Fibroblast of skin of back (primary cell): ENCODE measurements around the gene SH3PXD2A.
A peak's percentile ranks its signal among the peaks of the same experiment; 100 is the strongest.

Experiments used
- DNase-seq: peaks from one replicate; pipeline ENCODE4 v3.0.0-alpha.2; 2013

Gene SH3PXD2A

DNA sequence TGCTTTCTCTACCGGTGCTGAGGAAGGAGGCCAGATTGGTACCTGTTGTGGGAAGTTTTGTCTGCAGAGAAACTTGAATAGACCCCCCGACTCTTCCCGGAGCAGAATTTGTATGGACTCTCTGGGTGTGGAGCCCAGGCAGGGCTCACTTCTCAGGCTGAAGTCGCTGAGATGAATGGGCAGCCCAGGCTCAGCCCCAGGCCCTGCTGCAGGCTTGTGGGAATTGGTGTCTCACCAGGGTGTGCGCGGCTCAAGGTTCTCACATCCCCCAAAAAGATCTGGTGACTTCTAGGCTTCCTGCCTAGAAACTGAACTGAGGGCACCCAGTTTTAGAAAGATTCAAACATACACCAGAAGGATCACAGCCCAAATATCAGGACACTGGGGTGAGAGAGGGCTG lies 258.4 kb downstream of the SH3PXD2A start:
- DNase-seq: no peak

DNA sequence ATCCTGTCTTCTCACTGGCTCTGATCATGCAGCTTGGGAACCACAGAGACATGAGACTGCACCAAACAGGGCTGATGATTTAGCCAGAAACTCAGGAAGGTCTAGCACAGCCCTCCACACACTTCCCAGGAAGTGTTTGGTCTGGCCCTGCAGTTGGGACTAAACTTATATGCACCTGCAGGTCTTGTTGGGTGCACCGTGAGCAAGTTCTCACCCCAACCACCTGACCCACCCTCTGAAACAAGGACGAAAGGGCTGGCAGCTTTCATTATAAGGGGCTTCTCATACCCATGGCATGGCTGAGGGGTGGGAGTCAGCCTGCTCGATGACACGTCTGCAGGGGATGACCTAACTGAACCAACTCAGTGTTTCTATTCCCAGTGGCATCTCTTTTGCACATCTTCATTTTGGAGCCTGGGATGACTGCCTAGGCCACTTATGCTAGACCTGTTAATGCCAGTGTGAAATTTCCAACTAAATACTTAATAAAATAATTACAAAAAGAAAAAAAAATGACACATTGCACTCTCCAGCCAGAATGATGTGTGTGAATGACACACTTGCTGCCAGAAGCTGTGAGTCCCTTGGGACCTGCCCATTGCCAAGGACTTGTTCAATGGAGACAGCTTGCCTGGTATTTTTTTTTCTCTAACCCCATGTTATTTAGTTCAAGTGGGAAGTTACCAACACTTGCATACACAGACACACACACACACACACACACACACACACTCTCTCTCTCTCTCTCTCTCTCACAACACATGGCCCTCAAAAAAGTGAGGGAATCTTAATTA lies 259.2 kb downstream of the SH3PXD2A start:
- DNase-seq: peak; percentile 30

DNA sequence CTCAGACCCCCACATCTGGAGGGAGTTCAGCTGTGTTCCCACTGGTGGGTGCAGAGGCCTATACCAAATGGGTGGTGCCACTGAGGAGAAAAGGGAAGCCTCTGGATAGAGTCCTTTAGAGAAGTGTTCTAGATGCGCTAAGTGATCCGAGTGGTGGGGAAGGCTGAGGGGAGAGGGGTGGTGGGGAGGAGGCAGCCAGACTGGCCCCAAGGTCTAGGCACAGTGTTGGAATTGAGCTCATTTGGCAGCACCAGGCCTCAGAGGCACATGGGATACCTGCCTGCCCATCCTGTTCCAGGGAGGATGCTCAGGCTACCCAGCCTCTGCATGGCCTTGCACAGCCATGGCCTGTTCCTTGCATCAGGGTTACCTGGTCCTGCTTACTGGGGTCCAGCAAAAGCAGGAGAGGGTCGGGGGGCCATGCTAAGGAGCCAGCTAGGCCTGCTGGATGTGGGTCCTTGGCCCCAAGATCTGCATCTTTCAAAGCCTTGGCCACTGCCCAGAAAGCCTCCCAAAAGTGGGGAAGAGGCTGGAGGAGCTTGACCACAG lies 262.3 kb downstream of the SH3PXD2A start:
- no peak for DNase-seq

- peak; percentile 39 for DNase-seq
These were observed 263.0 kb downstream of the SH3PXD2A start for GRCh38 chr10:103592186-103593021.

- DNase-seq: no peak
These were observed 264.6 kb downstream of the SH3PXD2A start for GRCh38 chr10:103590744-103591291.

DNA sequence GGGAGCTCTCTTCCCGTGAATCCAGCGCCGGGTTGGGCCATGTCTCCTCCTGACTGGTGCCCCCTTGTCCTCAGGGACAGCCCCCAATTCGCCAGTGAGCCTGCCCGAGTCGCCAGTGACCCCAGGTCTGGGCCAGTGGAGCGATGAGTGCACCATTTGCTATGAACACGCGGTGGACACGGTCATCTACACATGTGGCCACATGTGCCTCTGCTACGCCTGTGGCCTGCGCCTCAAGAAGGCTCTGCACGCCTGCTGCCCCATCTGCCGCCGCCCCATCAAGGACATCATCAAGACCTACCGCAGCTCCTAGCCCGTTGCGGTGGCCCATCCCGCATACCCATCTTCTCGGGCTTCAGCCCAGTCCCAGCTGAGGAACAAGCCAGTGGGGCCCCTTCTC lies 265.3 kb downstream of the SH3PXD2A start:
- DNase-seq: no peak

DNA sequence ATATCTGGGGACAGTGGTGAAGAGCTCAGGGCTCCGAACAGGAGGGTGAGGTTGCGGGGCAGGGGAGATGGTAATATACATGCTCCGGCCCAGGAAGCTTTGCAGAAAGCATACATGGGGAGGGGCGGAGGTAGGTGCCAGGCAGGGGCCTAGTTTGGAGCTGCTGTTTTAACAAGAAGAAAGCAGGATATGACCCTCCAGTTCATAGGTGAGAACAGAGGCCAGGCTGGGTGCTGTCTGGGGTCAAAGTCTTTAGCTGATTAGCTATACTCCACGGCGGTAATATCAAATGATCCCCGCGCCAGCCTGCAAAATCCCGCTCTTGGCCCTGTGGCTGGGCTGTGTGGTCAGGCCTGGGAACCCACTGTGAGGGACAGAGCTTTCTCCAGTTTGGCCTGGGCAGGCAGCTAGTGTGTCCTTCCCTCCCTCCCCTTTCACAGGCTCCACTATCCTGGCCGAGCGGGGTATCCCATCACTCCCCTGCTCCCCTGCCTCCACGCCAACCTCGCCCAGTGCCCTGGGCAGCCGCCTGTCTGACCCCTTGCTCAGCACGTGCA lies 266.2 kb downstream of the SH3PXD2A start:
- no peak for DNase-seq

- DNase-seq: no peak
These were observed 268.3 kb downstream of the SH3PXD2A start for GRCh38 chr10:103587073-103587472.

- DNase-seq: no peak
These were observed 270.4 kb downstream of the SH3PXD2A start for GRCh38 chr10:103585011-103585405.

DNA sequence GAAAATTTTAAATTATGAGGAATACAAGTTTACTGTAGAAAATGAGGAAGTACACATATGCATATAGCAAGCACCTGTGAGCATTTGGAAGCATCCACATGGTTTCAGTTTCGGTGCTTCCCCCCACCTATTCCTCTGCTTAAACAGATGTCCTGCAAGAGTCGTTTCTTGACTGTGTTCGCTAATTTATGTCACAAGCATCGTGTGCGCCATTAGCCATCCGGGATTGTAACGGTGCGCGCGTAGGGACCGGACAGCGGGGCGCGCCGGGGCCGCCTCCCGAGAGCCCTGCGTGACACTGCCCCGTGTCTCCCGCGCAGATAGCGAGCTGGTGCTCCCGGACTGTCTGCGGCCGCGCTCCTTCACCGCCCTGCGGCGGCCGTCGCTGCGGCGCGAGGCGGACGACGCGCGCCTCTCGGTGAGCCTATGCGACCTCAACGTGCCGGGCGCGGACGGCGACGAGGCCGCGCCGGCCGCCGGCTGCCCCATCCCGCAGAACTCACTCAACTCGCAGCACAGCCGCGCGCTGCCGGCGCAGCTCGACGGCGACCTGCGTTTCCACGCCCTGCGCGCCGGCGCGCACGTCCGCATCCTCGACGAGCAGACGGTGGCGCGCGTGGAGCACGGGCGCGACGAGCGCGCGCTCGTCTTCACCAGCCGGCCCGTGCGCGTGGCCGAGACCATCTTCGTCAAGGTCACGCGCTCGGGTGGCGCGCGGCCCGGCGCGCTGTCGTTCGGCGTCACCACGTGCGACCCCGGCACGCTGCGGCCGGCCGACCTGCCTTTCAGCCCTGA lies 271.0 kb downstream of the SH3PXD2A start:
- peak; percentile 58 for DNase-seq

DNA sequence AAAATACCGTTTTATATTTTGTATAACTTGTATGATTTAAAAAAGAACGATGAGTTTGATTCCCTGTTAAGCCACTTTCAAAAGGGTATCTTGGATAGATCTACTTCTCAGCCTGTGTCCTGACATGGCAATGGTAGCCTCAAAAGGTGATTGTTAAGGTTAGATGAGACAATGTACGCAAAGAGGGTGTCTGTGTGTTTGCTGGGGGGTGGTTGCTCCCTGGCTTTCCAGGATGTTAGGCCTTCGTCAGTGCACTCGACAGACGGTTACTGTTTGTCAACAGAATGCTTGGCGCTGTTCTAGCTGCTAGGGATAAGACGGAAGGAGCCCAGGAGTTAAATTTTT lies 271.5 kb downstream of the SH3PXD2A start:
- no peak for DNase-seq

GRCh38 chr10:103582331-103583123 lies 272.8 kb downstream of the SH3PXD2A start:
- DNase-seq: no peak

DNA sequence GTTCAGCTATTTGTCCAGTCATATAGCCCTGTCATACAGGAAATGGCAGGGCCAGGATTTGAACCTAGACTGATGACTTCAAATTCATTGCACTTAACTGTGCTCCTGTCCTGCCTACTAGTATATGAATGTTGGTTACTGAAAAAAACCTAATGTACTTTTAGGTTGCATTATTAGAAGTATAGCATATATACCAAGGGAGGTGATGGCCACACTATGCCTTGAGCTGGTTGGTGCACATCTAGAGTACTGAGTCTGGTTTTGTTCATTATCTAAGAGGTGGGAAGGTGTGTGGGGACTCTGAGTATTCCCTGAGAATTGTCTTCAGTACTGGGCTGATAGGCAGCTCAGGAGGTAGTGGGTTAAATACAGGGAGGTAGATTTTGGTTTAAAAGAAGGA lies 273.9 kb downstream of the SH3PXD2A start:
- no peak for DNase-seq

DNA sequence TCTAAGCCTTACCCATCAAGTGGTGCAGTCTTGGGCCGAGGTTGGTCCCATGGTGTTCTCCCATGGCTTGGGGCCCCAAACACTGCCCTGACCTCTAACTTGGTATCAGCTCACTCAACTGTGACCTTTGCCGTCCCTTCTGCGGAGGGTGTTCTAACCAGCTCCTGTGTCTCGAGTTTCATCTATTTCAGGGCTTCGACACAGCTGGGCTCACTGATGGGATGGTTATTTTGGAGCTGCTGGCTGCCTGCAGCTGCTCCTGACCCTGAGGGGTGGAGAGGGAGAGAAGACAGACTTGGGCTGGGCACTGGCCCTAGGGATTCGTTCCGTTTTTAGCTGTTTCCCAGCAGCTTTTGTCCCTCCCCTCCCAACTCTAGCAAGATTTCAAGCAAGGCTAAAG lies 274.9 kb downstream of the SH3PXD2A start:
- no peak for DNase-seq

DNA sequence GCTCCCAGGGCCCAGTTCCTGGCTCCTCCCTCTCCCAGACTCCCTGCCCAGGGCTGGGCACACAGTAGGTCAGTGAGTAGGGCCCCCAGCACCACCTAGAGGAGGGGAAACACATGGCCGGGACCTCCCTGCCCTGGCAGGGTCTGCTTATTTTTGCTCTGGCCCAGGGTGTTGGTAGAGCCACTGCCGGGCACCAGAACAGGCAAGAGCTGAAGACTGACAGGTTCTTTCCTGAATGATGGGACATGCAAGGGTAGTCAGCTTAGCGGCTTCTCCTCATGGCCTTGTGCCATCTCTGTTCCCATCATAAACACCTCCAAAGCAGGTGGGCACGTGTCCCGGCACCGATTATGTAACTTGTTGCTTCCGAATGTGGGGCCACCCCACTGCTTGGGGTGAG lies 275.4 kb downstream of the SH3PXD2A start:
- DNase-seq: no peak

GRCh38 chr10:103578782-103579382 lies 276.5 kb downstream of the SH3PXD2A start:
- DNase-seq: no peak

DNA sequence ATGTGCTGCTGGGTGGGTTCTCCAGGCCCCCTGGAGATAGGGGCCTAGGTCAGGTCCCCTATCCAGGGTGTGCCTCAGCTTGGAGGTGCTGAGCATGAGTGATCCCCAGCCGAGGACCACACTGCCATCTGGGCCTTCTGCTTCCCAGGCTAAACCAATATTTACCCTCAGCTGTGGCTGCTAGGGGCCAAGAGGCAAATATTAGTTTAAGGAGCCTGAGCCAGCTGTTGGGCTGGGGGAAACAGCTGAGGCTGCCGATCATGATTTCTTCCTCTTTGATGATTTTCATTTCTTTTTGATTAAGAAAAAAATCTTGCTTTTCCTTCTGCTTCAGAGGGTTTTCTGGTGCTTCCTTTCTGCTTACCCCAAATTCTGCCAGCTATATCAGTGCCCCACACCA lies 278.5 kb downstream of the SH3PXD2A start:
- no peak for DNase-seq

- DNase-seq: no peak
These were observed 279.3 kb downstream of the SH3PXD2A start for GRCh38 chr10:103576076-103576471.

GRCh38 chr10:103575416-103576075 lies 279.8 kb downstream of the SH3PXD2A start:
- no peak for DNase-seq
